Measurements from ENCODE around the gene KRT73.

KRT73 gene

DNA sequence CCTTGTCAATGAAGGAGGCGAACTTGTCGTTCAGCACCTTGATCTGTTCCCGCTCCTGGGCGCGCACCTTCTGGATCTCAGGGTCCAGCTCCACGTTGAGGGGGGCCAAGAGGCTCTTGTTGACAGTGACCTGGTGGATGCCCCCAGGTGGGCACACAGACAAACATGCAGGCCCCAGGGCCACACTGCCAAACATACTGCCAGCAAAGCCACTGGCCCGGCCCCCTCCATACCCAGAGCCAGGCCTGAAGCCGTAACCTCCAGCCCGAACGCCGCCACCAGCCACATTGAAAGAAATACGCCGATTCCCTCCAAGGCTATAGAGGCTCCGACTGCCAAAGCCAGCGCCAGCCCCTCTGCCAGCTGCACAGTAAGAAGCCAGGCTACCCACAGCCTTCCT is 45.1 kb downstream of the KRT73 start:
- no peak for DNase-seq
- no peak overlapping the region for H3K27ac ChIP-seq (ENCODE audit: insufficient read depth in 1 of 2, low read depth in 1 of 2, low read length in 2 of 2, poor library complexity in 1 of 2, severe bottlenecking in 2 of 2)
- H3K4me1 ChIP-seq (ENCODE audit: control extremely low read depth in 1 of 4, control insufficient read depth in 4 of 4, insufficient read depth in 4 of 4, low read length in 3 of 4): no peaks in the 10 kb centered on the region
- 98% methylated on average over 15 of the region's 15 CpGs for WGBS (ENCODE audit: insufficient coverage)
- peaks cover 0 to 10% (median 0%) of the 10 kb centered on the region in 5 experiments for H3K27me3 ChIP-seq (replicated peaks in 2 of 5; ENCODE audit: control insufficient read depth in 4 of 5, insufficient read depth in 5 of 5, low read length in 4 of 5)
- no peaks in the 10 kb centered on the region for H3K36me3 ChIP-seq (ENCODE audit: control insufficient read depth in 4 of 4, insufficient read depth in 4 of 4, low read length in 3 of 4)
- no peaks in the 10 kb centered on the region for H3K9me3 ChIP-seq (ENCODE audit: control extremely low read depth in 1 of 5, control insufficient read depth in 4 of 5, insufficient read depth in 2 of 5, low read depth in 1 of 5, low read length in 4 of 5)
- ChIA-PET POLR2A (no interaction called here), CTCF (interaction anchor here (1.0 to 18.8 kb wide), 3 partner anchors 9 to 303 kb away, joined by 3 to 467 read pairs (median 7); no protein-coding TSS in a partner anchor)
- no peak overlapping the region for H3K4me3 ChIP-seq (ENCODE audit: control insufficient read depth in 1 of 7, extremely low read depth in 1 of 7, insufficient read depth in 4 of 7, low read depth in 2 of 7, low read length in 6 of 7)

DNA sequence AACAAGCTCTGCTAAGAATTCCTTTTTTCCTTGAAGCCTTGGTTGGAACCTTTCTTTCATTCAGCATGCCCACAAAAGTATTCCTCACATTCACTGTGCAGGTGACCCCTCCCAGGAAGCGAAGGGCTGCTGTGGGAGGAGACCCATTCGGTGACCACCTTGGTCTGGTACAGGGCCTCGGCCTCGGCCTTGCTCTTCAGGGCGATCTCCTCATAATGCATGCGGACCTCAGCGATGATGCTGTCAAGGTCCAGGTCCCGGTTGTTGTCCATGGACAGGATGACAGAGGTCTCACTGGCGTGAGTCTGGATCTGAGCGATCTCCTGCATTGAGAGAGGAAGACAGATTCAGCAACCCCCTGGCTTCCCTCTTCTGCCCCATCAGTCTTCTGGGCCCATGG is 47.8 kb downstream of the KRT73 start:
- no peak overlapping the region for H3K27ac ChIP-seq (ENCODE audit: insufficient read depth in 1 of 2, low read depth in 1 of 2, low read length in 2 of 2, poor library complexity in 1 of 2, severe bottlenecking in 2 of 2)
- no peak for DNase-seq
- peaks cover 0 to 13% (median 2%) of the 10 kb centered on the region in 5 experiments for H3K27me3 ChIP-seq (replicated peaks in 2 of 5; ENCODE audit: control insufficient read depth in 4 of 5, insufficient read depth in 5 of 5, low read length in 4 of 5)
- H3K4me1 ChIP-seq (ENCODE audit: control extremely low read depth in 1 of 4, control insufficient read depth in 4 of 4, insufficient read depth in 4 of 4, low read length in 3 of 4): no peaks in the 10 kb centered on the region
- 96% methylated on average over 10 of the region's 10 CpGs for WGBS (ENCODE audit: insufficient coverage)
- ChIA-PET CTCF (interaction anchor here (0.9 to 1.0 kb wide), 3 partner anchors 9 to 310 kb away, joined by 3 read pairs; no protein-coding TSS in a partner anchor), POLR2A (no interaction called here)
- H3K4me3 ChIP-seq (ENCODE audit: control insufficient read depth in 1 of 7, extremely low read depth in 1 of 7, insufficient read depth in 4 of 7, low read depth in 2 of 7, low read length in 6 of 7): no peak overlapping the region
- no peaks in the 10 kb centered on the region for H3K36me3 ChIP-seq (ENCODE audit: control insufficient read depth in 4 of 4, insufficient read depth in 4 of 4, low read length in 3 of 4)
- H3K9me3 ChIP-seq (ENCODE audit: control extremely low read depth in 1 of 5, control insufficient read depth in 4 of 5, insufficient read depth in 2 of 5, low read depth in 1 of 5, low read length in 4 of 5): no peaks in the 10 kb centered on the region

DNA sequence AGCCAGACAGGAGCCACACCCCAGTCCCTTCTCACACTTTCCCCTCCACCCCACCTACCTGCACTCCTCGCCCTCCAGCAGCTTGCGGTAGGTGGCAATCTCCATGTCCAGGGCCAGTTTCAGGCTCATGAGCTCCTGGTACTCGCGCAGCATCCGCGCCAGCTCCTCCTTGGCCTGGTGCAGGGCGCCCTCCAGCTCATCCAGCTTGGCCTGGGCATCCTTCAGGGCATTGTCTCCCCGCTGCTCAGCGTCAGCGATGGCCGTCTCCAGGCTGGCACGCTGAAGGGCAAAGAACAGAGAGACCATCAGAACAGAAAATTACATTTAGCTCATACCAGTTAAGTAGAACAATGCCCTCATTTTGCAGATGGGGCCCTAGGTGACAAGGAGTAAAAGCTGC is 50.2 kb downstream of the KRT73 start:
- CTCF ChIA-PET: no interaction called here

DNA sequence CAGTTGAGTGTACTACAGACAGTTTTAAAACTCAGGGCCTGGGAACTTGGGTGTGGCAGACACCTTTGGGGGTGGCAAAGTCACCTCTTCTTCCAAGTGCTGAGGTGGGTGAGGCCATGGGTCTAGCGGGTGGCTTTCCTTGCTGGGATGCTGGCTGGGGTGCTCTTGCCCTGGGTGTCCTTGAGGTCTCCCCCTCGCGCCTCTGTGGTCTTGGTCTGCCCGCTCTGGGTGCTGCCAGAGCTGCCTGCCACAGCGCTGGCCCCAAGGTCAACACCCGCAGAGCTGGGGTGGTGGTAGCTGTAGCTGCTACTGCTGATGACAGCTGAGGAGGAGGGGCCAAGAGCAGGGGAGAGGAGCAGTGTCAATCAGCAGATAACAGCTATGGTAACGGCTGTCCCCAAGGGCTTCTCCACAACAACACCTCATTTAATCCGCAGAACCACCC is 51.5 kb downstream of the KRT73 start:
- Histone ChIP-seq H3K4me3 (ENCODE audit: control insufficient read depth in 1 of 7, extremely low read depth in 1 of 7, insufficient read depth in 4 of 7, low read depth in 2 of 7, low read length in 6 of 7) (no peak overlapping the region), H3K9me3 (ENCODE audit: control extremely low read depth in 1 of 5, control insufficient read depth in 4 of 5, insufficient read depth in 2 of 5, low read depth in 1 of 5, low read length in 4 of 5) (no peaks in the 10 kb centered on the region), H3K27me3 (replicated peaks in 2 of 5; ENCODE audit: control insufficient read depth in 4 of 5, insufficient read depth in 5 of 5, low read length in 4 of 5) (peaks cover 2 to 14% (median 6%) of the 10 kb centered on the region in 5 experiments), H3K27ac (ENCODE audit: insufficient read depth in 1 of 2, low read depth in 1 of 2, low read length in 2 of 2, poor library complexity in 1 of 2, severe bottlenecking in 2 of 2) (no peak overlapping the region), H3K36me3 (ENCODE audit: control insufficient read depth in 4 of 4, insufficient read depth in 4 of 4, low read length in 3 of 4) (no peaks in the 10 kb centered on the region), H3K4me1 (ENCODE audit: control extremely low read depth in 1 of 4, control insufficient read depth in 4 of 4, insufficient read depth in 4 of 4, low read length in 3 of 4) (no peaks in the 10 kb centered on the region)
- 92% methylated on average over 7 of the region's 8 CpGs for WGBS (ENCODE audit: insufficient coverage)
- ChIA-PET CTCF (interaction anchor here (0.8 to 1.5 kb wide), 4 partner anchors 16 to 21 kb away, joined by 3 to 4 read pairs (median 3); no protein-coding TSS in a partner anchor), POLR2A (no interaction called here)
- DNase-seq: peak in 1 of 3 donors; percentile 21

More for the DNA sequence above, 50.2 kb downstream of the KRT73 start:
- POLR2A ChIA-PET: interaction anchor here (0.6 kb wide), 1 partner anchor 29 kb away, joined by 5 read pairs; no protein-coding TSS in a partner anchor
- H3K9me3 ChIP-seq (ENCODE audit: control extremely low read depth in 1 of 5, control insufficient read depth in 4 of 5, insufficient read depth in 2 of 5, low read depth in 1 of 5, low read length in 4 of 5): no peaks in the 10 kb centered on the region
- no peak overlapping the region for H3K27ac ChIP-seq (ENCODE audit: insufficient read depth in 1 of 2, low read depth in 1 of 2, low read length in 2 of 2, poor library complexity in 1 of 2, severe bottlenecking in 2 of 2)
- no peak for DNase-seq
- H3K4me1 ChIP-seq (ENCODE audit: control extremely low read depth in 1 of 4, control insufficient read depth in 4 of 4, insufficient read depth in 4 of 4, low read length in 3 of 4): no peaks in the 10 kb centered on the region
- WGBS (ENCODE audit: insufficient coverage): 97% methylated on average over 12 of the region's 12 CpGs
- H3K27me3 ChIP-seq (replicated peaks in 2 of 5; ENCODE audit: control insufficient read depth in 4 of 5, insufficient read depth in 5 of 5, low read length in 4 of 5): peaks cover 0 to 16% (median 7%) of the 10 kb centered on the region in 5 experiments
- no peaks in the 10 kb centered on the region for H3K36me3 ChIP-seq (ENCODE audit: control insufficient read depth in 4 of 4, insufficient read depth in 4 of 4, low read length in 3 of 4)
- H3K4me3 ChIP-seq (ENCODE audit: control insufficient read depth in 1 of 7, extremely low read depth in 1 of 7, insufficient read depth in 4 of 7, low read depth in 2 of 7, low read length in 6 of 7): no peak overlapping the region

DNA sequence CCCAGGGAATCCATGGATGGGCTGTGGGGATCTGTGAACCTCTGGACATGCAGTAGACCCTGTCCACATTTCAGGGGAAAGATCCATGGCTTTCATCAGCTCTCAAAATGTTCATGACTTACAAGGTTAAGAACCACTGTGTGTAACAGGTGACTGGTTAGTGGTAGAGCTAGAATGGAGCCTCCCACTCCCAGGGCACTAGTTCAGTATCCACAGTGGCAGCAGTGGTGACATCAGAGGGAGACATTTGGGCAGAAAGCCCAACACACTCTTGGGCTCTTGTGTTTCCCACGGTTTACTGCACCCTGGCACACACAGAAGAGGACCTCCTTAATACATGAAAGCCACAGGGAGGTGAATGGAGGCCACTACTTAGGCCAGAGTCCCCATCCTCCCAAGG is 53.8 kb downstream of the KRT73 start:
- Histone ChIP-seq H3K27me3 (replicated peaks in 2 of 5; ENCODE audit: control insufficient read depth in 4 of 5, insufficient read depth in 5 of 5, low read length in 4 of 5) (peaks cover 2 to 26% (median 14%) of the 10 kb centered on the region in 5 experiments), H3K4me3 (ENCODE audit: control insufficient read depth in 1 of 7, extremely low read depth in 1 of 7, insufficient read depth in 4 of 7, low read depth in 2 of 7, low read length in 6 of 7) (no peak overlapping the region), H3K4me1 (ENCODE audit: control extremely low read depth in 1 of 4, control insufficient read depth in 4 of 4, insufficient read depth in 4 of 4, low read length in 3 of 4) (no peaks in the 10 kb centered on the region), H3K36me3 (ENCODE audit: control insufficient read depth in 4 of 4, insufficient read depth in 4 of 4, low read length in 3 of 4) (no peaks in the 10 kb centered on the region), H3K27ac (ENCODE audit: insufficient read depth in 1 of 2, low read depth in 1 of 2, low read length in 2 of 2, poor library complexity in 1 of 2, severe bottlenecking in 2 of 2) (no peak overlapping the region), H3K9me3 (ENCODE audit: control extremely low read depth in 1 of 5, control insufficient read depth in 4 of 5, insufficient read depth in 2 of 5, low read depth in 1 of 5, low read length in 4 of 5) (no peaks in the 10 kb centered on the region)
- CTCF ChIA-PET: no interaction called here
- no peak for DNase-seq
- POLR2A ChIA-PET: no interaction called here
- WGBS (ENCODE audit: insufficient coverage): no CpG with 5 or more reads among the region's 1 CpG

DNA sequence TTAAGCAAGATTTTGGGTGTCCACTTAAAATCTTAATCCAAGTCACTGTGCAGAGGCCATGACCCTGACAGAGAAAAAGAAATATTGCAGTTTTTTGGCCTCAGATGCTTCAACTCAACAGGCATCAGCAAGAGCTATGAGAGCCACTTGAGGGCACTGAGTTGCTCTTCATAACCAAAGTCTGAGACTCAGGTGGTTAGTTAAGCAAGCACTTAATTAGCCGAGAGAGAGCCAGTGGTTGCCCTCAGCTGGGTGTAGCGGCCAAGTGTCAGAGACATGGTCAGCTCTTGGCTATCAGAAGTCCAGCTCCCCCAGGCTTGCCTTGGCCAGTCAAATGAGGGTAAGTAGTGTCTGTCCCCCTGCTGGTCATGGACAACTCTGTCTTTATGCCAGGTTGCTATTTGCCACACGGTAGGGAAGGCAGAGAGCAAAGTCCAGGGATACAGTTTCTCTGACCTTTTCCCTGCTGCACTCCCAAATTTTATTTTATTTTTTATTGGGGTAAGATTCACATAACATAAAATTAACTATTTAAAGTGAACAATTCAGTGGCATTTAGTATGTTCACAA is 56.4 kb downstream of the KRT73 start:
- no peak overlapping the region for H3K27ac ChIP-seq (ENCODE audit: insufficient read depth in 1 of 2, low read depth in 1 of 2, low read length in 2 of 2, poor library complexity in 1 of 2, severe bottlenecking in 2 of 2)
- DNase-seq: no peak
- POLR2A ChIA-PET: interaction anchor here (0.5 kb wide), 1 partner anchor 395 kb away, joined by 3 read pairs; no protein-coding TSS in a partner anchor
- H3K4me3 ChIP-seq (ENCODE audit: control insufficient read depth in 1 of 7, extremely low read depth in 1 of 7, insufficient read depth in 4 of 7, low read depth in 2 of 7, low read length in 6 of 7): no peak overlapping the region
- H3K9me3 ChIP-seq (ENCODE audit: control extremely low read depth in 1 of 5, control insufficient read depth in 4 of 5, insufficient read depth in 2 of 5, low read depth in 1 of 5, low read length in 4 of 5): no peaks in the 10 kb centered on the region
- H3K4me1 ChIP-seq (ENCODE audit: control extremely low read depth in 1 of 4, control insufficient read depth in 4 of 4, insufficient read depth in 4 of 4, low read length in 3 of 4): no peaks in the 10 kb centered on the region
- no peaks in the 10 kb centered on the region for H3K36me3 ChIP-seq (ENCODE audit: control insufficient read depth in 4 of 4, insufficient read depth in 4 of 4, low read length in 3 of 4)
- CTCF ChIA-PET: interaction anchor here (1.2 to 1.5 kb wide), 2 partner anchors 12 to 20 kb away, joined by 4 read pairs; no protein-coding TSS in a partner anchor
- peaks cover 0 to 32% (median 20%) of the 10 kb centered on the region in 5 experiments for H3K27me3 ChIP-seq (replicated peaks in 2 of 5; ENCODE audit: control insufficient read depth in 4 of 5, insufficient read depth in 5 of 5, low read length in 4 of 5)
- WGBS (ENCODE audit: insufficient coverage): 86% methylated on average over 2 of the region's 3 CpGs

DNA sequence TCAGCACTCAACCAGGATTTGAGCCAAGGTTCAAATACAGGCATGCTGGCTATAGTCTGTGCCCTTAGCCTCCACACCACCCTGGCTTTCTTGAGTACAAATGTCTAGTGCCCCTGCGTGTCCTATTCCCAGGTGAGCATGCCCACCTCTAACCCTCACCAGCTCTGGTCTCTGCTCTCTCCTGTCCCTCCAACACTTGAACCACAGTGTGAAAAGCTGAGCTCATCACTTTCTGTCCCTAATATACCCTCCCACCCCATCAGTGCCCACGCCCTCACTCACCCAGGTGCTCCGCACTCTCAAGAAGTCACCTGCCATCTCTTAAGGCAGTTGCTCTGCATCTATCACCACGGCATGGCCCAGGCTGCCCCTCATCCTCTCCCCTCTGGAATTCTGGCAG is 58.4 kb downstream of the KRT73 start:
- POLR2A ChIA-PET: no interaction called here

More for the DNA sequence above, 58.4 kb downstream of the KRT73 start:
- Histone ChIP-seq H3K4me1 (ENCODE audit: control extremely low read depth in 1 of 4, control insufficient read depth in 4 of 4, insufficient read depth in 4 of 4, low read length in 3 of 4) (no peaks in the 10 kb centered on the region), H3K9me3 (ENCODE audit: control extremely low read depth in 1 of 5, control insufficient read depth in 4 of 5, insufficient read depth in 2 of 5, low read depth in 1 of 5, low read length in 4 of 5) (no peaks in the 10 kb centered on the region), H3K27me3 (replicated peaks in 2 of 5; ENCODE audit: control insufficient read depth in 4 of 5, insufficient read depth in 5 of 5, low read length in 4 of 5) (peaks cover 0 to 31% (median 19%) of the 10 kb centered on the region in 5 experiments), H3K36me3 (ENCODE audit: control insufficient read depth in 4 of 4, insufficient read depth in 4 of 4, low read length in 3 of 4) (no peaks in the 10 kb centered on the region), H3K4me3 (ENCODE audit: control insufficient read depth in 1 of 7, extremely low read depth in 1 of 7, insufficient read depth in 4 of 7, low read depth in 2 of 7, low read length in 6 of 7) (no peak overlapping the region), H3K27ac (ENCODE audit: insufficient read depth in 1 of 2, low read depth in 1 of 2, low read length in 2 of 2, poor library complexity in 1 of 2, severe bottlenecking in 2 of 2) (no peak overlapping the region)
- WGBS (ENCODE audit: insufficient coverage): 94% methylated on average over 4 of the region's 4 CpGs
- DNase-seq: no peak
- CTCF ChIA-PET: interaction anchor here (1.3 to 1.4 kb wide), 2 partner anchors 190 to 320 kb away, joined by 3 read pairs; no protein-coding TSS in a partner anchor
